ENCODE measurements around the gene BST1.
A peak's percentile ranks its signal among the peaks of the same experiment; 100 is the strongest.

Gene BST1

GRCh38 chr4:15736514-15737050, 33.7 kb downstream of the BST1 start:
- TF ChIP-seq, protein P1, sequence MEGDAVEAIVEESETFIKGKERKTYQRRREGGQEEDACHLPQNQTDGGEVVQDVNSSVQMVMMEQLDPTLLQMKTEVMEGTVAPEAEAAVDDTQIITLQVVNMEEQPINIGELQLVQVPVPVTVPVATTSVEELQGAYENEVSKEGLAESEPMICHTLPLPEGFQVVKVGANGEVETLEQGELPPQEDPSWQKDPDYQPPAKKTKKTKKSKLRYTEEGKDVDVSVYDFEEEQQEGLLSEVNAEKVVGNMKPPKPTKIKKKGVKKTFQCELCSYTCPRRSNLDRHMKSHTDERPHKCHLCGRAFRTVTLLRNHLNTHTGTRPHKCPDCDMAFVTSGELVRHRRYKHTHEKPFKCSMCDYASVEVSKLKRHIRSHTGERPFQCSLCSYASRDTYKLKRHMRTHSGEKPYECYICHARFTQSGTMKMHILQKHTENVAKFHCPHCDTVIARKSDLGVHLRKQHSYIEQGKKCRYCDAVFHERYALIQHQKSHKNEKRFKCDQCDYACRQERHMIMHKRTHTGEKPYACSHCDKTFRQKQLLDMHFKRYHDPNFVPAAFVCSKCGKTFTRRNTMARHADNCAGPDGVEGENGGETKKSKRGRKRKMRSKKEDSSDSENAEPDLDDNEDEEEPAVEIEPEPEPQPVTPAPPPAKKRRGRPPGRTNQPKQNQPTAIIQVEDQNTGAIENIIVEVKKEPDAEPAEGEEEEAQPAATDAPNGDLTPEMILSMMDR (IDR thresholded peaks at IDR 0.05; ENCODE audit: borderline replicate concordance, control extremely low read depth, extremely low read depth, insufficient read depth, missing control alignments) = no peak
- in situ Hi-C loops (cut with MboI; ENCODE audit: low sequenced_read_pairs, unreplicated experiment) = loop anchor here (25.0 kb wide), 2 partner anchors 151 to 251 kb away; no protein-coding TSS in a partner anchor
- no peak for DNase-seq (ENCODE audit: low spot score)

GRCh38 chr4:15737255-15737654, 34.4 kb downstream of the BST1 start:
- in situ Hi-C loops (cut with MboI; ENCODE audit: low sequenced_read_pairs, unreplicated experiment) = loop anchor here (25.0 kb wide), 2 partner anchors 150 to 250 kb away; no protein-coding TSS in a partner anchor
- no peak for DNase-seq (ENCODE audit: low spot score)

GRCh38 chr4:15738877-15739276, 36.0 kb downstream of the BST1 start:
- in situ Hi-C loops (cut with MboI; ENCODE audit: low sequenced_read_pairs, unreplicated experiment) = loop anchor here (25.0 kb wide), 2 partner anchors 148 to 248 kb away; no protein-coding TSS in a partner anchor
- TF ChIP-seq, protein P1 (IDR thresholded peaks at IDR 0.05; ENCODE audit: borderline replicate concordance, control extremely low read depth, extremely low read depth, insufficient read depth, missing control alignments) = no peak
- DNase-seq (ENCODE audit: low spot score) = no peak

More at GRCh38 chr4:15737255-15737654, 34.4 kb downstream of the BST1 start:
- TF ChIP-seq, protein P1 (IDR thresholded peaks at IDR 0.05; ENCODE audit: borderline replicate concordance, control extremely low read depth, extremely low read depth, insufficient read depth, missing control alignments) = peak; percentile 9

- DNase-seq (ENCODE audit: low spot score) = no peak
- TF ChIP-seq, protein P1 (IDR thresholded peaks at IDR 0.05; ENCODE audit: borderline replicate concordance, control extremely low read depth, extremely low read depth, insufficient read depth, missing control alignments) = no peak
- in situ Hi-C loops (cut with MboI; ENCODE audit: low sequenced_read_pairs, unreplicated experiment) = loop anchor here (25.0 kb wide), 2 partner anchors 146 to 246 kb away; no protein-coding TSS in a partner anchor
Observed at GRCh38 chr4:15740764-15741404, 38.0 kb downstream of the BST1 start.

- TF ChIP-seq, protein P1 (IDR thresholded peaks at IDR 0.05; ENCODE audit: borderline replicate concordance, control extremely low read depth, extremely low read depth, insufficient read depth, missing control alignments) = no peak
- in situ Hi-C loops (cut with MboI; ENCODE audit: low sequenced_read_pairs, unreplicated experiment) = loop anchor here (25.0 kb wide), 2 partner anchors 145 to 245 kb away; no protein-coding TSS in a partner anchor
- no peak for DNase-seq (ENCODE audit: low spot score)
Observed at GRCh38 chr4:15742083-15742582, 39.3 kb downstream of the BST1 start.

- in situ Hi-C loops (cut with MboI; ENCODE audit: low sequenced_read_pairs, unreplicated experiment) = loop anchor here (25.0 kb wide), 2 partner anchors 145 to 245 kb away; no protein-coding TSS in a partner anchor
Observed at GRCh38 chr4:15742637-15743036, 39.8 kb downstream of the BST1 start.

More at GRCh38 chr4:15742637-15743036, 39.8 kb downstream of the BST1 start:
- no peak for DNase-seq (ENCODE audit: low spot score)
- TF ChIP-seq, protein P1 (IDR thresholded peaks at IDR 0.05; ENCODE audit: borderline replicate concordance, control extremely low read depth, extremely low read depth, insufficient read depth, missing control alignments) = no peak
